NCI-H82 treated with DMSO at 0.1 percent for 48 hours (cell line): ENCODE measurements around the gene USP13.
A peak's percentile ranks its signal among the peaks of the same experiment; 100 is the strongest.
"Not testable (repeated sequence)": the region's sequence is repeated elsewhere in the genome, so short reads cannot be mapped to it uniquely, and the experiment has no call there.

ENCODE experiments used
- DNase-seq: peaks from one replicate; lab custom pipeline; 2025; ENCODE audit not compliant: unreplicated experiment; lab: John Stamatoyannopoulos, UW

The USP13 gene

GRCh38 chr3:179652447-179653095 lies at the start of gene USP13:
TSS of gene USP13 (plus strand) at chr3:179653040. CDS start at chr3:179653226, 186 bp downstream.
- peak; percentile 66 for DNase-seq

GRCh38 chr3:179603321-179603720 lies 49.5 kb upstream of the USP13 start:
- no peak for DNase-seq

GRCh38 chr3:179603831-179604230 lies 49.0 kb upstream of the USP13 start:
- no peak for DNase-seq

GRCh38 chr3:179604321-179605078 lies 48.3 kb upstream of the USP13 start, which contains the start of the genes MRPL47 and NDUFB5:
TSS of gene MRPL47 (minus strand) at chr3:179604638. CDS start at chr3:179604624, 14 bp downstream.
TSS of gene NDUFB5 (plus strand) at chr3:179604794. CDS start at chr3:179604816, 22 bp downstream.
- DNase-seq = peak; percentile 95

GRCh38 chr3:179606534-179607085 lies 46.2 kb upstream of the USP13 start:
- DNase-seq = no peak

GRCh38 chr3:179608931-179609720 lies 43.7 kb upstream of the USP13 start:
- DNase-seq = no peak

GRCh38 chr3:179610066-179610465 lies 42.8 kb upstream of the USP13 start:
- DNase-seq = no peak

GRCh38 chr3:179613807-179614206 lies 39.0 kb upstream of the USP13 start:
- DNase-seq = no peak

- DNase-seq = peak; percentile 42
Observed at GRCh38 chr3:179615458-179616173, 37.2 kb upstream of the USP13 start.

GRCh38 chr3:179622023-179622422 lies 30.8 kb upstream of the USP13 start:
- DNase-seq = no peak

- DNase-seq = no peak
Observed at GRCh38 chr3:179624451-179624850, 28.4 kb upstream of the USP13 start.

GRCh38 chr3:179630753-179631451 lies 21.9 kb upstream of the USP13 start:
- no peak for DNase-seq

GRCh38 chr3:179640469-179640868 lies 12.4 kb upstream of the USP13 start:
- DNase-seq = no peak

GRCh38 chr3:179642871-179643270 lies 10.0 kb upstream of the USP13 start:
- DNase-seq = no peak

GRCh38 chr3:179643837-179644236 lies 9.0 kb upstream of the USP13 start:
- not testable (repeated sequence) for DNase-seq

- no peak for DNase-seq
Observed at GRCh38 chr3:179646177-179646576, 6.7 kb upstream of the USP13 start.

- DNase-seq = no peak
Observed at GRCh38 chr3:179651687-179652446, 973 bp upstream of the USP13 start.

- DNase-seq = peak; percentile 42
Observed at GRCh38 chr3:179653096-179653797, 407 bp downstream of the USP13 start.

GRCh38 chr3:179655236-179655635 lies 2.4 kb downstream of the USP13 start:
- no peak for DNase-seq
